T1000 (cell line): ENCODE measurements around the gene NINJ2.
"Not testable (repeated sequence)": the region's sequence is repeated elsewhere in the genome, so short reads cannot be mapped to it uniquely, and the experiment has no call there.

Source experiments
- DNase-seq: peaks from one replicate; lab custom pipeline; 2025; ENCODE audit warnings: mixed read lengths; lab: John Stamatoyannopoulos, UW

Gene NINJ2

GRCh38 chr12:641321-641720 lies 21.9 kb downstream of the NINJ2 start:
- not testable (repeated sequence) for DNase-seq

- DNase-seq = no peak
Measured at GRCh38 chr12:640773-641172, 22.5 kb downstream of the NINJ2 start.

- DNase-seq = no peak
Measured at GRCh38 chr12:639988-640387, 23.3 kb downstream of the NINJ2 start.

- no peak for DNase-seq
Measured at GRCh38 chr12:639566-639965, 23.7 kb downstream of the NINJ2 start.

- no peak for DNase-seq
Measured at GRCh38 chr12:638953-639557, 24.2 kb downstream of the NINJ2 start.

GRCh38 chr12:636632-637031 lies 26.6 kb downstream of the NINJ2 start:
- DNase-seq = no peak

GRCh38 chr12:633731-634130 lies 29.5 kb downstream of the NINJ2 start:
- no peak for DNase-seq

GRCh38 chr12:632102-632696 lies 31.0 kb downstream of the NINJ2 start:
- DNase-seq = peak; percentile 27

GRCh38 chr12:630656-631632 lies 32.3 kb downstream of the NINJ2 start:
- no peak for DNase-seq

- not testable (repeated sequence) for DNase-seq
Measured at GRCh38 chr12:628742-629078, 34.5 kb downstream of the NINJ2 start.

- no peak for DNase-seq
Measured at GRCh38 chr12:627863-628741, 35.1 kb downstream of the NINJ2 start.

- no peak for DNase-seq
Measured at GRCh38 chr12:627285-627684, 36.0 kb downstream of the NINJ2 start.

GRCh38 chr12:625998-626397 lies 37.2 kb downstream of the NINJ2 start:
- DNase-seq = no peak

- DNase-seq = no peak
Measured at GRCh38 chr12:623865-624372, 39.3 kb downstream of the NINJ2 start.

GRCh38 chr12:623172-623864 lies 39.9 kb downstream of the NINJ2 start:
- DNase-seq = no peak

- no peak for DNase-seq
Measured at GRCh38 chr12:622416-622815, 40.8 kb downstream of the NINJ2 start.

- no peak for DNase-seq
Measured at GRCh38 chr12:619346-619745, 43.9 kb downstream of the NINJ2 start.

GRCh38 chr12:618605-619004 lies 44.6 kb downstream of the NINJ2 start:
- no peak for DNase-seq

- DNase-seq = no peak
Measured at GRCh38 chr12:617304-617915, 45.8 kb downstream of the NINJ2 start.

- no peak for DNase-seq
Measured at GRCh38 chr12:615620-616019, 47.6 kb downstream of the NINJ2 start.
